Left lobe of liver (tissue), 2 donors: ENCODE measurements around the gene CTIF. TPM values are rescaled to one million over a fixed set of nuclear protein-coding genes. Genes with fewer than 3 reads are reported as not detected.
"Not testable (repeated sequence)": the region's sequence is repeated elsewhere in the genome, so short reads cannot be mapped to it uniquely, and the experiment has no call there.

Source experiments
- ATAC-seq: fragments of 200-7000 bp; cut with Tn5 transposase; one replicate; pipeline ENCODE4 v1.9.1; 2020; ENCODE audit warnings: mild to moderate bottlenecking, moderate library complexity
- DNase-seq: peaks from one replicate; pipeline ENCODE4 v3.0.0-alpha.2; 2020; ENCODE audit warnings: low spot score
- total RNA-seq: library from RNA; stranded (reverse); gene quantifications from one replicate; pipeline ENCODE4 v1.2.1, GENCODE V29; 2021
- donor health status: DM: no; HTN: no; CAD: no; lungs with moderate emphysema.
- donor health status: DM: no; HTN: yes; CAD: no.

Gene CTIF
- total RNA-seq, 1 donor from 2014 or later, result 74.4 TPM

GRCh38 chr18:48868468-48869466, 329.9 kb downstream of the CTIF start:
- DNase-seq, result no peak
- ATAC-seq, result peak; percentile 18

- DNase-seq (no peak), ATAC-seq (no peak)
Measured at GRCh38 chr18:48869591-48869990, 330.8 kb downstream of the CTIF start.

DNA sequence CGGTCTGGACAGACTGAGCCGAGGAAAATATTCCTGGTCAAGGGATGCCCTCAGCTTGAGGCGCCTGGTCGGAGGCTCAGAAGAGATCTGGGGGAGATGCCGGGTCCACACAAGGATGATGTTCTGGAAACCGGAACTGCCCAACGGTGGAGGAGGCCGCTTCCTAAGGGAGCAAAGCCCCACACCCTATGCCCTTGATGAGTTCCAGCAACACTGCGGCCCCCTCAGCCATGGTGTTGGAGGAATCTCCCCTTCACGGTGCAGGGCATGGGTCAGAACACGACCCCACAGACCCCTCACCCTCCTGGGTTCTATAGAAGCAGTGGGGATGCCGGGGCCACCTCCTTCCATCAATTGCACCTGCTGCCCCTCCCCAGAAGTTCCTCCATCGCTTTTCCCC, 332.1 kb downstream of the CTIF start:
- not testable (repeated sequence) for ATAC-seq

GRCh38 chr18:48871391-48872166, 332.7 kb downstream of the CTIF start:
- ATAC-seq, result no peak
- DNase-seq, result no peak

More for the DNA sequence above, 332.1 kb downstream of the CTIF start:
- not testable (repeated sequence) for DNase-seq

- no peak for ATAC-seq
- no peak for DNase-seq
Measured at GRCh38 chr18:48872234-48873145, 333.7 kb downstream of the CTIF start.

GRCh38 chr18:48874233-48874632, 335.4 kb downstream of the CTIF start:
- DNase-seq (no peak), ATAC-seq (no peak)

DNA sequence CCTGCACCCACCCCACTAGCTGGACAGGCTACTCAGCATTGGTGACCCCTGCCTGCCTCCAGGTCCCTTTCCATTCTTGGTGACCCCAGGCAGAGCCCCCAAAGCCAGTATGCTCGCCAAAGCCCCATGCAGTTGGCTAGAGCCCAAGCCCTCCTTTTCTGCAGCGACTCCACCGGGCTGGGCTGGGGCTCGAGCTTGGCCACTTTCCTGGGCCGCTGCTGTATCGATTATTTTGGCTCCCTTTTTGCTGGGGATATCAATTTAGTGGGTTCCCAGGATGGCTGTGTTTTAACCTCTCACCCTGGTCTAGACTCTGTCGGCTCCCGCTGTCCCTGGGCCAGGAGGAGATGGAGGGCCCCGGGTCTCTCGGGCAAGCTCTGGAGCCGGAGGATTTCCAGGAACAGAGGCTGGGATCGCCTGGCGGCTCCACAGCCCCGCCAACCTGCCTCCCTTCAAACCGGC, 335.9 kb downstream of the CTIF start:
- no peak for DNase-seq
- no peak for ATAC-seq

DNA sequence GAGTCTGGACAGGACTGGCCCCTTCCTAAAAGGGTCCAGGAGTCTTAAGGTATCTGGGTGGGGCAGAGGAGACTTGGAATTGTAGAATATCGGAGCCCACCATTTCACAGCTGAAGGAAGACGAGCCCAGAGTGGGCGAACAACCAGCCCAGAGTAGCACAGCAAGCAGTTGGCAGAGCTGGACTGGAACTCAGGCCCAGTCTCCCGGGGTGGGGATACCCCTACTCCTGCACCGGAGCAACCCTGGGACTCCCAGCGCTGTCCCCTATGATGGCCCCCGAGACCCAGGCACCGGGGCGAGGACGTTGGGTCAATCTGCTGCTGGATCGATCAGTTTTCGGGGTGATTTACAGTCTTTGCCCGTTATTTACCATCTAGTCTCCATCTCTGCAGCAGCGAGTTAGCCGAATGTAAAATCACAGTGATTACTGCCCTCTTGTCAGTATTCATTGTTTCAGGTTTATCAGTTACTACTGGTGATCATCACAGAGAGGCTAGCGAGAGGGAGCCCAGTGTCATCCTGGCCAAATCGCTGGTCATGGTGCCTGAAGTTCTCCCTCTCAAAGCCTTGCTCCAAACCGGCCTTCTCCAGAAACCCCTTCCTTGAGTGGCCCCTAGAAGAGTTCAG, 336.6 kb downstream of the CTIF start:
- DNase-seq, result no peak
- ATAC-seq, result no peak

- DNase-seq (no peak), ATAC-seq (no peak)
Measured at GRCh38 chr18:48875942-48876511, 337.2 kb downstream of the CTIF start.

GRCh38 chr18:48876590-48876989, 337.8 kb downstream of the CTIF start:
- DNase-seq, result no peak
- ATAC-seq, result no peak

GRCh38 chr18:48877941-48878340, 339.1 kb downstream of the CTIF start:
- ATAC-seq, result no peak
- DNase-seq, result no peak

- no peak for DNase-seq
- ATAC-seq, result peak; percentile 33
Measured at GRCh38 chr18:48878471-48878870, 339.6 kb downstream of the CTIF start.

DNA sequence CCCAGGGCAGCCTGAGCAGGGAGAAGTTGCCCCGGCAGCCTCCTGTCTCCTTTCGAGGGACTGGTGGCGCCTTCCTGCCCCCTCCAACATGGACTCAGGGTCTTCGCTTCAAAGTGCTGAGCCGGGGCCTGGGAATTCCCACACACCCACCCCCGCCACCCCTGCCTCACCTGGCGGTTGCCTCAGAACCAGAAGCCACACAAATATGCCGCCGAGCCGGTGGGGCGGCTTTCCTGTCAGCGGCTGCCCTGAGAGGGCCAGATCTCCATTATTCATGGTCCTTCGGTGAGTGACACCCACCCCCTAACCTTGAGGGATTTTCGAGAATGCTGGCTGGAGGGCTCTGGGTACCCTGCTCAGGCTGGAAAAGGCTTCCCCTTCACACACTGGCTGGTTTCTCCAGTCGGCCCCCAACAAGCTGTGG, 340.2 kb downstream of the CTIF start:
- ATAC-seq, result no peak
- DNase-seq, result no peak

- no peak for ATAC-seq
- DNase-seq, result no peak
Measured at GRCh38 chr18:48880931-48881330, 342.1 kb downstream of the CTIF start.

DNA sequence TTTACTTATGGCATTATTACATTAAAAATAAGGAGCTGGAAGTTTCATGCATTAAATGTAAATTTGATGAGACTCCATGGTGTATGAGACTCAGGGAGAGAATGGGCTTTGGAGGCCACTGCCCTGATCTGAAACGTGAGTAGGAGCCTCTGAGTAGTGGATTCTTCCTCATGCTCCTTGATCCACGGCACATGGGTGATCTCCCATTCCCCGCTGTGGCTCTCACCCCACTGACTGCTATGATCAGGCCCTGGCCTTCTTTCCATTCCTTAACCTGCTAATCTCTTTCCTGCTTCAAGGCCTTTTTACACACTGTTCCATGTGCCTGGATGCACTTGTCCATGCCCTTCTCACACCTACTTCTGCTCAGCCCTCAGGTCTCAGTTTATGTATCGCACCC, 343.5 kb downstream of the CTIF start:
- no peak for DNase-seq

DNA sequence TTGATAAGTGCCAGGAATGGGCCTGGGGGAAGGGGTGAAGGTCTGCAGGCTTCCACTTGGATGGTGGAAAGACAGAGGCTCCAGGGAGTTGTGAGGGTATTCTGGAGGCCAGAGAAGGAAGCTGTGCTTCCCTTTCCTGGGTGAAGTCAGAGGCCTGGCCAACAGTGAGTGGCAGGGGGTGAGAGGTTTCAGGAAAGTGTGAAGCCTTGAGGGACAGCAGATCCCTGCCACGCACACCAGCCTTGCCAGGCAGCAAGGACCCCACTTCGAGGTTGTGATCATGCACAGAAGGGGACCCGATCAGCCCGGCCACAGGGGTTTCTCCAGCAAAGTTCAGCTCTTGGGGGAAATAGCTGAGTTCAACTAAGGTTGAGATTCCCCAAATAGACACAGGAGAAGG, 345.5 kb downstream of the CTIF start:
- no peak for ATAC-seq
- DNase-seq, result no peak

More for the DNA sequence above, 343.5 kb downstream of the CTIF start:
- no peak for ATAC-seq

DNA sequence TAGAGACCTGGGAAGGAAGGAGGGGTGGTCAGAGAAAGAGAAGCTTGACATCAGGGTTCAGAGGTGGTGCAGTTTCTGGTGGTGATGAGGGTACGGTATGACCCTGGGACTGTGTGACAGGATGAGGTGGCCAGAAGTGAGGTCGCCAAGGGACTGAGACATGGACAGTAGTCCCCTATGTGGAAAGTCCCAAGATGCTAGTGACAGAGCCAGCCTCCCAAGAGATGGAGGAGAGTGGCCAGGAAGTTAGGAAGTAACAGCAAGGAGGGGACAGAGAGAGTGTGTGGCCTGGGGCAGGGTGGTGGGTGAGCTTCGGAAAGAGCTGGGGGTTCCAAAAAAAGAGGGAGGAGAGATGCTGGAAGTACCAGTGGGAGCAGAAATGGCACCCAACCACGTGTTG, 345.9 kb downstream of the CTIF start:
- ATAC-seq (no peak), DNase-seq (no peak)

GRCh38 chr18:48885266-48885923, 346.6 kb downstream of the CTIF start:
- ATAC-seq (no peak), DNase-seq (no peak)

- DNase-seq (no peak), ATAC-seq (no peak)
Measured at GRCh38 chr18:48885924-48886400, 347.1 kb downstream of the CTIF start.
